ENCODE measurements around the gene SLC6A3. TPM values are rescaled to one million over a fixed set of nuclear protein-coding genes. Genes with fewer than 3 reads are reported as not detected.
"Not testable (repeated sequence)": the region's sequence is repeated elsewhere in the genome, so short reads cannot be mapped to it uniquely, and the experiment has no call there.

SLC6A3 gene
- total RNA-seq, 1 donor from 2014 or later = not detected

- no peak for DNase-seq (ENCODE audit: low spot score)
- ATAC-seq = no peak
These were observed 33.2 kb upstream of the SLC6A3 start for GRCh38 chr5:1478271-1479035.

GRCh38 chr5:1477341-1477740, 32.1 kb upstream of the SLC6A3 start:
- ATAC-seq = peak; percentile 34

GRCh38 chr5:1476967-1477310, 31.7 kb upstream of the SLC6A3 start:
- DNase-seq (ENCODE audit: low spot score) = no peak
- ATAC-seq = no peak

More at GRCh38 chr5:1477341-1477740, 32.1 kb upstream of the SLC6A3 start:
- peak; percentile 63 for DNase-seq (ENCODE audit: low spot score)

GRCh38 chr5:1476181-1476966, 31.1 kb upstream of the SLC6A3 start:
- no peak for ATAC-seq
- no peak for DNase-seq (ENCODE audit: low spot score)

GRCh38 chr5:1475544-1475900, 30.3 kb upstream of the SLC6A3 start:
- not testable (repeated sequence) for DNase-seq (ENCODE audit: low spot score); ATAC-seq

- DNase-seq (ENCODE audit: low spot score) = no peak
These were observed 29.8 kb upstream of the SLC6A3 start for GRCh38 chr5:1474866-1475543.

GRCh38 chr5:1474183-1474839, 29.1 kb upstream of the SLC6A3 start:
- no peak for DNase-seq (ENCODE audit: low spot score)
- ATAC-seq = no peak

More at GRCh38 chr5:1474866-1475543, 29.8 kb upstream of the SLC6A3 start:
- no peak for ATAC-seq

GRCh38 chr5:1473746-1474145, 28.5 kb upstream of the SLC6A3 start:
- DNase-seq (ENCODE audit: low spot score) (no peak), ATAC-seq (no peak)

- ATAC-seq (no peak), DNase-seq (ENCODE audit: low spot score) (no peak)
These were observed 27.9 kb upstream of the SLC6A3 start for GRCh38 chr5:1472964-1473628.

- DNase-seq (ENCODE audit: low spot score) = no peak
- no peak for ATAC-seq
These were observed 27.0 kb upstream of the SLC6A3 start for GRCh38 chr5:1471997-1472963.

GRCh38 chr5:1471240-1471853, 26.1 kb upstream of the SLC6A3 start:
- no peak for DNase-seq (ENCODE audit: low spot score)
- ATAC-seq = peak; percentile 2

GRCh38 chr5:1470762-1471211, 25.5 kb upstream of the SLC6A3 start:
- DNase-seq (ENCODE audit: low spot score) (peak; percentile 92), ATAC-seq (peak; percentile 95)

GRCh38 chr5:1468629-1469527, 23.6 kb upstream of the SLC6A3 start:
- DNase-seq (ENCODE audit: low spot score) = no peak
- no peak for ATAC-seq

- DNase-seq (ENCODE audit: low spot score) (no peak), ATAC-seq (no peak)
These were observed 23.0 kb upstream of the SLC6A3 start for GRCh38 chr5:1468247-1468612.

- DNase-seq (ENCODE audit: low spot score) (no peak), ATAC-seq (no peak)
These were observed 22.4 kb upstream of the SLC6A3 start for GRCh38 chr5:1467341-1468246.

- no peak for DNase-seq (ENCODE audit: low spot score)
- no peak for ATAC-seq
These were observed 21.5 kb upstream of the SLC6A3 start for GRCh38 chr5:1466631-1467265.

Measured in left lobe of liver (tissue), 2 donors.